ENCODE measurements around the gene SUMF1. TPM values are rescaled to one million over a fixed set of nuclear protein-coding genes. Genes with fewer than 3 reads are reported as not detected.

Gene SUMF1
- total RNA-seq, 4 donors from 2014 or later, result 15.7 to 28.9 (median 26.8) TPM

DNA sequence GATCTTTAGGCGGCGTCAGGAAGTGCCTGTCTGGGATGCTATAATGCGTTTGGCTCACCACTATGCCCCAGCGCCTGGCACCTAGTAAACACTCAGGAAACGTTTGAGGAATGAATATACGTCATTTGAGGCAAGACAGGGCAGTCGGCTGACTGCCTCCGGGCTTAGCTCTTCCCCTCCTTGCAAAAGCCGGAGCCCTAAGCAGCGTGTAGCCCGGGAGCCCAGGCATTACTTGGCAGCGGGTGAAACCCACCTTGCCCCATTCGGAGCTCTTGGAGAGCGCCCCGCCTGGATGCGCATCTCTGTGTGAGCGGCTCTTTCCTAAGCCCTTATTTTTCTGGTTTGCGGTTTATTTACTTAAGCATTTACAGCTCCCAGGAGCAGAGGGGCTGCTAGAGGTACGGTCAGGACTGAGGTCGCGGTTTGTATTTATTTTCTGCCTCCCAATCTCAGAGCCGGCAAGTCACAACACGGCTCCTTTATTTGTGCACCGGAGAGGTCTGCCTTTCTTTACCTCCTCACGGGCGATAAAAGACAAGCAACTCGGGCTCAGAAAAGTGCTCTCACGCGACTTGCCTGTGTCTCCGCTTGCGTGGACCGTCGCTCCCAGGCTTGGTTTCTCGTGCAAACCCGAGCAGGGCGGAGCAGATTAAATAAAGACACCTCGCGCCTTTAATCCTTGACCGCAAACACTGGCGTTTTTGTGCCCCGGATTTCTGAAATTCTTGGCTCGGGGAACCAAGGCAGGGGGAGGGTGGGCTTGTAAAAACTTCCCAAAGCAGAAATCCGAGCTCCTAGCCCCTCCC lies 25.3 kb upstream of the SUMF1 start:
- H3K4me1 ChIP-seq, result peaks cover 0 to 11% (median 0%) of the 10 kb centered on the region in 4 donors
- no peaks in the 10 kb centered on the region for H3K27me3 ChIP-seq
- no peaks in the 10 kb centered on the region for H3K9me3 ChIP-seq
- H3K36me3 ChIP-seq, result no peaks in the 10 kb centered on the region
- DNase-seq, result peak; percentile 50 to 71 (median 54)
- TF ChIP-seq CTCF (IDR thresholded peaks at IDR 0.05), result no peak
- no peak for TF ChIP-seq POLR2A (IDR thresholded peaks at IDR 0.05)
- H3K4me3 ChIP-seq, result peak overlapping the region; percentile 60 to 95 (median 76)
- H3K27ac ChIP-seq, result peak overlapping the region; percentile 61 to 92 (median 82)

DNA sequence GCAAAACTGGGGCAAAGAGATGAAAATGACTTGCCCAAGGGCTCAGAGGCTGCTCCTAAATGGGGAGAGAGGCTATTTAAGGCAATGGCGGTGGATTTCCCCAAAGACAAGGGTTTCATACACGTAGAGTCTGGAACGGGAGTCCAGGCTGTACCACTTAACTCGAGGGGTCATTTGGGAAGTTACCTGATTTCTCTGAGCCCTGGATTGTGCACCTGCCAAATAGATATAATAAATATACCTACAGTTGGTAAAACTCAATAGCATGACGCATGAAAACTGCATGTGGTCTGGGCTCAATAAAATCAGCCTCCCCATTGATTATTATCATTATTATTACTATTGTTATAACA lies 24.8 kb upstream of the SUMF1 start:
- no peak for TF ChIP-seq CTCF (IDR thresholded peaks at IDR 0.05)
- TF ChIP-seq POLR2A (IDR thresholded peaks at IDR 0.05), result no peak
- no peak for DNase-seq
- Histone ChIP-seq H3K4me3 (peak overlapping the region; percentile 60 to 95 (median 76)), H3K36me3 (no peaks in the 10 kb centered on the region), H3K27me3 (no peaks in the 10 kb centered on the region), H3K27ac (peak overlapping the region in 1 of 4 donors; percentile 92), H3K9me3 (no peaks in the 10 kb centered on the region), H3K4me1 (peaks cover 0 to 11% (median 0%) of the 10 kb centered on the region in 4 donors)

DNA sequence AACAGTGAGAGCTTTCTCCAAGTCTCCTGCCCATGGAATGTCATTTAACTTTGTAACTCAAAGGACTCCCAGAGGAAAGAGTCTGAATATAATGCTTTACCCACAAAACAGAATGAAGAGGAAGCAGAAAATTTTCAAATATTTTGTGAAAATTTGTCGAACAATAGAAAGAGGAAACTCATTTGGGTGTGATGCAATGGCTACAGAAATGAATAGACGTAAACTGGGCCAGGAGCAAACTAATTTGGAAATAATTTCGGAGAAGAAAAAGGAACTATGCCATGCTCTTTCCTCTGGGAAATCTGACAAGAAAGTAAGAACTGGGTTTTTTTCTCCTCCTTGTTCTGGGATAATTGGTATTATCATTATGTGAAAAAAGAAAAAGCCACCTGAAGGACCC lies 11.2 kb upstream of the SUMF1 start:
- no peaks in the 10 kb centered on the region for H3K36me3 ChIP-seq
- no peak for TF ChIP-seq CTCF (IDR thresholded peaks at IDR 0.05)
- no peak for TF ChIP-seq POLR2A (IDR thresholded peaks at IDR 0.05)
- no peak overlapping the region for H3K27ac ChIP-seq

GRCh38 chr3:4476496-4476895 lies 9.4 kb upstream of the SUMF1 start:
- Histone ChIP-seq H3K27me3 (no peaks in the 10 kb centered on the region), H3K27ac (no peak overlapping the region), H3K36me3 (no peaks in the 10 kb centered on the region), H3K4me3 (no peak overlapping the region), H3K4me1 (no peaks in the 10 kb centered on the region), H3K9me3 (no peaks in the 10 kb centered on the region)
- TF ChIP-seq CTCF (IDR thresholded peaks at IDR 0.05), result no peak
- no peak for TF ChIP-seq POLR2A (IDR thresholded peaks at IDR 0.05)
- no peak for DNase-seq

More for the DNA sequence above, 11.2 kb upstream of the SUMF1 start:
- H3K9me3 ChIP-seq, result no peaks in the 10 kb centered on the region
- no peaks in the 10 kb centered on the region for H3K4me1 ChIP-seq
- no peak for DNase-seq
- H3K27me3 ChIP-seq, result no peaks in the 10 kb centered on the region
- H3K4me3 ChIP-seq, result no peak overlapping the region

DNA sequence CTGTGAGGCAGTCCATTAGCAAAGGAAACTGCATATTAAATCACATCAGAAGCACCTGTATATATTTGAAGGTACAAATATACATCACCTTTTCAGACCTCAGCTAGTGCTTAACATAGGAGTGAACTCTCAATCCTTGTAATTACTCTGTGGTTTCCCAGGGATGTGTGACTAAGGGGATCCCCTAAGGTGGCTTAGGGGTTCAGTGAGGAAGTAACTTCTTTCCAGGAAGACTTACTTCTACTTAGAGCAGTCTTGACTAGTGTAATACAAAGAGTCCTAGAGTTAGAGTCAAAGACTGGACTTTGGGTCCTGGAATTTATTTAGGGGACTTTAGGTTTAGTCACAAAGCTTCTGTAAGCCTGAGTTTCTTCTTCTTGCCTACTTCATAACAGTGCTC lies 8.7 kb upstream of the SUMF1 start:
- DNase-seq, result no peak
- no peaks in the 10 kb centered on the region for H3K36me3 ChIP-seq
- no peak overlapping the region for H3K27ac ChIP-seq

More for the DNA sequence above, 8.7 kb upstream of the SUMF1 start:
- Histone ChIP-seq H3K9me3 (no peaks in the 10 kb centered on the region), H3K4me1 (no peaks in the 10 kb centered on the region), H3K27me3 (no peaks in the 10 kb centered on the region), H3K4me3 (no peak overlapping the region)
- TF ChIP-seq CTCF (IDR thresholded peaks at IDR 0.05) (no peak), POLR2A (IDR thresholded peaks at IDR 0.05) (no peak)
